Testis (tissue), 2 donors: ENCODE measurements around the gene RABGAP1L.

ENCODE experiments used
- CTCF ChIP-seq, 3 experiments: fragments of 450-650 bp in 2 of 3; fragments of 200-600 bp in 1 of 3; sonication (generic) in 1 of 3; IDR thresholded peaks; one replicate each; pipeline ENCODE4 v1.5.1; 2016 to 2019; ENCODE audit warnings: antibody characterized with exemption in 3 of 3, mild to moderate bottlenecking in 2 of 3, moderate library complexity in 1 of 3
- POLR2A ChIP-seq: fragments of 450-650 bp; IDR thresholded peaks from one replicate; pipeline ENCODE4 v1.6.1; 2017; ENCODE audit warnings: antibody characterized with exemption, mild to moderate bottlenecking, moderate library complexity

GRCh38 chr1:174742805-174743653 is 583.7 kb downstream of the RABGAP1L start:
- TF ChIP-seq POLR2A (no peak), CTCF (IDR thresholded peaks at IDR 0.05) (no peak)
